Osteoblast (primary cell): ENCODE data around the gene ZNG1F. TPM values are rescaled to one million over a fixed set of nuclear protein-coding genes. Genes with fewer than 3 reads are reported as not detected.
"Not testable (repeated sequence)": the region's sequence is repeated elsewhere in the genome, so short reads cannot be mapped to it uniquely, and the experiment has no call there.

Experiments
- DNase-seq: peaks from one replicate; pipeline ENCODE4 v3.0.0; 2011; ENCODE audit warnings: low spot score, mixed read lengths; ENCODE audit not compliant: insufficient read length; ENCODE audit errors: missing footprints
- H2AFZ ChIP-seq: 2 replicates; pipeline ENCODE4 v1.6.0; 2011; ENCODE audit warnings: mild to moderate bottlenecking, low read length
- H3K27ac ChIP-seq: 2 replicates; pipeline ENCODE4 v1.5.1; 2011; ENCODE audit warnings: mild to moderate bottlenecking, low read depth, low read length, moderate library complexity
- H3K27me3 ChIP-seq: 2 replicates; pipeline ENCODE4 v1.6.0; 2012; ENCODE audit warnings: mild to moderate bottlenecking, control low read depth, inconsistent platforms, low read length, moderate library complexity; ENCODE audit not compliant: insufficient read depth
- H3K36me3 ChIP-seq: 2 replicates; pipeline ENCODE4 v1.5.1; 2011; ENCODE audit warnings: mild to moderate bottlenecking, low read length, control low read depth, moderate library complexity; ENCODE audit not compliant: insufficient read depth
- H3K4me1 ChIP-seq: 2 replicates; pipeline ENCODE4 v1.5.1; 2011; ENCODE audit warnings: mild to moderate bottlenecking, low read length, control low read depth, moderate library complexity; ENCODE audit not compliant: insufficient read depth
- H3K4me2 ChIP-seq: 2 replicates; pipeline ENCODE4 v1.6.0; 2011; ENCODE audit warnings: mild to moderate bottlenecking, low read length; ENCODE audit not compliant: insufficient read depth
- H3K4me3 ChIP-seq: fragments of 200-600 bp; sonication (generic); 3 replicates; pipeline ENCODE4 v1.5.1; 2012; ENCODE audit warnings: mild to moderate bottlenecking, low read length, inconsistent platforms; ENCODE audit not compliant: insufficient read depth
- H3K79me2 ChIP-seq: 2 replicates; pipeline ENCODE4 v1.6.0; 2012; ENCODE audit warnings: mild to moderate bottlenecking, low read length, control low read depth, inconsistent platforms; ENCODE audit not compliant: insufficient read depth
- H3K9me3 ChIP-seq: 2 replicates; pipeline ENCODE4 v1.5.1; 2011; ENCODE audit warnings: low read depth, low read length, control low read depth
- H4K20me1 ChIP-seq: 2 replicates; pipeline ENCODE4 v1.6.0; 2012; ENCODE audit warnings: mild to moderate bottlenecking, low read length, control low read depth; ENCODE audit not compliant: insufficient read depth
- small RNA-seq: library from RNA; depleted of rRNA; stranded (forward); fragments of <200 nt; gene quantifications from one replicate; pipeline ENCODE3, GENCODE V24; 2012
- total RNA-seq: library from RNA; depleted of rRNA; stranded (reverse); fragments of >200 nt; gene quantifications from 2 replicates; pipeline ENCODE4 v1.2.3, GENCODE V29; 2012

The ZNG1F gene
- total RNA-seq, 1 donor = 7.2 TPM

GRCh38 chr9:41086215-41086614 lies 102.9 kb downstream of the ZNG1F start:
- not testable (repeated sequence) for H3K27ac ChIP-seq, H4K20me1 ChIP-seq, H3K27me3 ChIP-seq, H3K4me3 ChIP-seq, DNase-seq, H3K9me3 ChIP-seq, H3K4me1 ChIP-seq, H2AFZ ChIP-seq, H3K79me2 ChIP-seq, H3K4me2 ChIP-seq, H3K36me3 ChIP-seq

- DNase-seq = peak; percentile 18
These were observed 106.8 kb downstream of the ZNG1F start for GRCh38 chr9:41082358-41082757.

More at GRCh38 chr9:41082358-41082757, 106.8 kb downstream of the ZNG1F start:
- H3K4me3 ChIP-seq, H3K4me1 ChIP-seq, H2AFZ ChIP-seq, H3K27ac ChIP-seq, H4K20me1 ChIP-seq, H3K79me2 ChIP-seq, H3K9me3 ChIP-seq, H3K36me3 ChIP-seq, H3K4me2 ChIP-seq, H3K27me3 ChIP-seq: not testable (repeated sequence)

Small RNA genes lying within 50 kb of the gene (small RNA-seq; reads per million reads assigned to genes)
- not detected for gene MIR4477A
- gene RNA5SP530 = not detected

Other genes starting within 250 kb of the ZNG1F start
- gene FOXD4L6, start 60.6 kb downstream of the ZNG1F start, total RNA-seq = under 0.01 TPM in 1 of 2 replicates, not detected in the other